HFFc6 (cell line): ENCODE results near the gene FANK1. TPM values are rescaled to one million over a fixed set of nuclear protein-coding genes. Genes with fewer than 3 reads are reported as not detected.
"Not testable (repeated sequence)": the region's sequence is repeated elsewhere in the genome, so short reads cannot be mapped to it uniquely, and the experiment has no call there.

Experiments
- DNase-seq: peaks from one replicate; pipeline ENCODE4 v3.0.0-alpha.2; 2018
- H3K27ac Mint-ChIP-seq: 2 replicates; pipeline ENCODE4 v1.8.0; 2020; ENCODE audit warnings: mild to moderate bottlenecking, mixed read lengths
- H3K27me3 Mint-ChIP-seq: 2 replicates; pipeline ENCODE4 v1.8.0; 2021; ENCODE audit warnings: mild to moderate bottlenecking, moderate library complexity, mixed read lengths; ENCODE audit not compliant: insufficient read depth
- H3K36me3 Mint-ChIP-seq: 2 replicates; pipeline ENCODE4 v1.8.0; 2021; ENCODE audit warnings: low read depth, mixed read lengths
- H3K4me1 Mint-ChIP-seq: 2 replicates; pipeline ENCODE4 v1.8.0; 2020; ENCODE audit warnings: low read depth, mixed read lengths
- H3K4me3 Mint-ChIP-seq: 2 replicates; pipeline ENCODE4 v1.8.0; 2020; ENCODE audit warnings: mild to moderate bottlenecking, moderate library complexity, mixed read lengths
- H3K9me3 Mint-ChIP-seq: 2 replicates; pipeline ENCODE4 v1.8.0; 2020; ENCODE audit warnings: mild to moderate bottlenecking, mixed read lengths
- CTCF ChIP-seq: fragments of 200-600 bp; sonication (generic); IDR thresholded peaks from 2 replicates; pipeline ENCODE4 v1.5.0; 2021; ENCODE audit warnings: antibody characterized with exemption, mild to moderate bottlenecking
- total RNA-seq, 6 experiments: library from RNA; stranded (reverse); fragmentation: NEBNext Ultra II Directional; extraction: Animal tissue kit (Norgen Biotek cat#: 25700); gene quantifications; 2 replicates in 1 of 6; 3 replicates in 5 of 6; pipeline ENCODE4 v1.2.3, GENCODE V29; 2021

The FANK1 gene
- total RNA-seq, 6 experiments from 2014 or later, result 0.50 to 1.4 (median 0.88) TPM

GRCh38 chr10:126042354-126042753, 146.0 kb downstream of the FANK1 start:
- no peak overlapping the region for H3K4me3 Mint-ChIP-seq
- no peak for DNase-seq
- H3K27me3 Mint-ChIP-seq, result no peaks in the 10 kb centered on the region; the same call in 1 of the 2 replicates
- H3K36me3 Mint-ChIP-seq, result no peaks in the 10 kb centered on the region; the same call in 1 of the 2 replicates
- TF ChIP-seq CTCF, result no peak
- no peaks in the 10 kb centered on the region for H3K9me3 Mint-ChIP-seq
- H3K27ac Mint-ChIP-seq, result no peak overlapping the region
- H3K4me1 Mint-ChIP-seq, result no peaks in the 10 kb centered on the region; the same call in 1 of the 2 replicates

GRCh38 chr10:126042906-126043305, 146.5 kb downstream of the FANK1 start:
- no peaks in the 10 kb centered on the region; the same call in 1 of the 2 replicates for H3K36me3 Mint-ChIP-seq
- H3K4me3 Mint-ChIP-seq, result no peak overlapping the region
- H3K27me3 Mint-ChIP-seq, result no peaks in the 10 kb centered on the region; the same call in 1 of the 2 replicates
- DNase-seq, result no peak
- H3K4me1 Mint-ChIP-seq, result no peaks in the 10 kb centered on the region; the same call in 1 of the 2 replicates
- no peak for TF ChIP-seq CTCF
- H3K27ac Mint-ChIP-seq, result no peak overlapping the region
- H3K9me3 Mint-ChIP-seq, result no peaks in the 10 kb centered on the region

- Mint-ChIP-seq H3K36me3 (no peaks in the 10 kb centered on the region; the same call in 1 of the 2 replicates), H3K4me1 (no peaks in the 10 kb centered on the region; the same call in 1 of the 2 replicates), H3K27me3 (no peaks in the 10 kb centered on the region; the same call in 1 of the 2 replicates), H3K4me3 (no peak overlapping the region), H3K9me3 (no peaks in the 10 kb centered on the region), H3K27ac (no peak overlapping the region)
- DNase-seq, result no peak
- TF ChIP-seq CTCF, result no peak
Observed at GRCh38 chr10:126043389-126043788, 147.0 kb downstream of the FANK1 start.

- H3K9me3 Mint-ChIP-seq, result no peaks in the 10 kb centered on the region
- no peaks in the 10 kb centered on the region; the same call in 1 of the 2 replicates for H3K36me3 Mint-ChIP-seq
- TF ChIP-seq CTCF, result no peak
- no peak for DNase-seq
- no peak overlapping the region for H3K4me3 Mint-ChIP-seq
- peaks cover 18% of the 10 kb centered on the region for H3K4me1 Mint-ChIP-seq
- peaks cover under 1% of the 10 kb centered on the region for H3K27me3 Mint-ChIP-seq
- no peak overlapping the region for H3K27ac Mint-ChIP-seq
Observed at GRCh38 chr10:126045861-126046260, 149.5 kb downstream of the FANK1 start.

GRCh38 chr10:126046831-126047230, 150.5 kb downstream of the FANK1 start:
- peaks cover 2% of the 10 kb centered on the region for H3K27me3 Mint-ChIP-seq
- no peaks in the 10 kb centered on the region for H3K36me3 Mint-ChIP-seq
- peaks cover 21% of the 10 kb centered on the region for H3K4me1 Mint-ChIP-seq
- TF ChIP-seq CTCF, result no peak
- no peaks in the 10 kb centered on the region for H3K9me3 Mint-ChIP-seq
- H3K27ac Mint-ChIP-seq, result no peak overlapping the region
- no peak overlapping the region for H3K4me3 Mint-ChIP-seq
- DNase-seq, result no peak

GRCh38 chr10:126047749-126048148, 151.4 kb downstream of the FANK1 start:
- not testable (repeated sequence) for DNase-seq, H3K4me3 Mint-ChIP-seq, H3K27ac Mint-ChIP-seq, H3K27me3 Mint-ChIP-seq, H3K9me3 Mint-ChIP-seq, H3K36me3 Mint-ChIP-seq
- H3K4me1 Mint-ChIP-seq, result peaks cover 21% of the 10 kb centered on the region
